Keratinocyte (primary cell): ENCODE measurements around the gene VN1R5.

ENCODE experiments used
- CTCF ChIP-seq, 3 experiments: IDR thresholded peaks in 1 of 3; conservative IDR thresholded peaks in 1 of 3; optimal IDR thresholded peaks in 1 of 3; 2 replicates in 2 of 3; 3 replicates in 1 of 3; pipeline versions ENCODE3 to v1.5.1; 2011; ENCODE audit warnings: low read length in 3 of 3, mild to moderate bottlenecking in 3 of 3, moderate library complexity in 2 of 3, control low read depth in 1 of 3, inconsistent platforms in 1 of 3; ENCODE audit not compliant: insufficient read depth in 2 of 3; ENCODE audit errors: extremely low read depth in 1 of 3
- EZH2 ChIP-seq: IDR thresholded peaks from one replicate; pipeline ENCODE4 v1.6.1; 2012; ENCODE audit warnings: inconsistent platforms, mild to moderate bottlenecking, low read length, moderate library complexity

GRCh38 chr1:247295274-247295684 is 39.4 kb downstream of the VN1R5 start:
- no peak for TF ChIP-seq CTCF (optimal IDR thresholded peaks at IDR 0.05 in 1 of 3, IDR thresholded peaks at IDR 0.05 in 1 of 3, conservative IDR thresholded peaks at IDR 0.05 in 1 of 3; ENCODE audit: extremely low read depth in 1 of 3, insufficient read depth in 2 of 3, low read length in 3 of 3)
- TF ChIP-seq EZH2: no peak
